Hematopoietic multipotent progenitor cell treated with erythropoietin and hydrocortisone succinate and interleukin-3 and kit ligand, for 17 days (in vitro differentiated cells): ENCODE results near the gene TLE3.

Experiments used
- DNase-seq: peaks from one replicate; pipeline ENCODE4 v3.0.0-alpha.2; 2015; ENCODE audit warnings: low spot score

TLE3 gene

DNA sequence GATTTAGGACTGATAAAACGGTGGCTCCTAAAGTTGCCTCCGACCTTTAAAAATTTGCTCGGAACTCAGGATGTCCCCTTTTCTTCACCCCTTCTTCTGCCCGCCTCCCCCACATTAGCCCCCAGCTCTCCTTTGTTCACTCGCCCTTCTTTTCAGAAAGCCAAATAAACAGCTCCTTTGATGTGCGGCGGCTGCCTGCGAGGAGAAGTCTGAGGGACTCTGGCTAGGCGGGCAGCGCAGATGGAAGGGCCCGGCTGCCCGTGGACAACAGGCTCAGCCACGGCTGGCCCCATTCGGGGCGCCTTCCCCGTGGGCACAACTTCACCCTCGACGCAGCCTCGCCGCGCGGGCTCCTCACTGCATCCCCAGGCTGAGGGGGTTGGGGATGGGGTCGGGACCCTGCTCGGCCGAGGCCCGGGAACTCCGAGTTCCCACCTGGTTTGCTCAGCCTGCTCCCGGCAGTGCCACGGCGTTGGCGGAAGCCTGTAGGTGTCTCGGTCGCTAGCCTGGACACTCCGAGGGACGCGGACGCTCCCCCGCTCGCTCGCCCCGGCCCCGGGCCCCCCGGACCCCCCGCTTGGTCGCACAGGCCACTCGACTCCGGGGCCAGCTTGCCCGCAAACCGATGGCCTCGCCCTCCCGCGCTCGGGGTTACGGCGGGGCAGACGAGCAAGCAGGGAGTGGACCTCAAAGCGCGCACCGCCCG lies 897 bp upstream of the TLE3 start:
- peak; percentile 45 for DNase-seq

DNA sequence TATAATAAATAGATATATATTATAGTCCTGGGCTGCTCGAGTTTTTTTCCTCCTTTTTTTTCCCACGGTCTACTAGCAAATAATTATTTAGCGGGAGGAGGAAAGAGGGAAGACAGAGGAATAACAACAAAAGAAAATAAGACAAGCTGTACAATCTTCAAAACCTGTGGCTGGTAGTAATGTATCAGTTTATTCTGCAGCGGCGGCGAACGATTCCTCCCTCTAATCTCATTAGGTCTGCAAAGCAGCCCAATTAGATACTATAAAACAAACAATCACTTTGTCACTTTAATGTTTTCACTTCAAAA lies 390 bp upstream of the TLE3 start:
- no peak for DNase-seq

DNA sequence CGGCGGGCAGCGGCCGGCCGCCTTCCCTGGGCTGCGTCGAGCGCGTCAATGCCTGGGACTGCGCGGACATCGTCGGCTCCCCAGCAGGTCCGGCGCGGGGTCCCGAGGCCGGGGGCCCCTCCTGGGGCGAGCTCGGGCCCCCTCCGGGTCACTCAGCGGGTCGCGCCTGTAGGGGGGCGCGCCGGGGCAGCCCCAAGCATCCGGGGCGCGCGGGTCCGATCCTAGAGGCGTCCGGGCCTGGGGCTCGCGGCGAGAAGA lies 725 bp downstream of the TLE3 start:
- DNase-seq, result no peak

DNA sequence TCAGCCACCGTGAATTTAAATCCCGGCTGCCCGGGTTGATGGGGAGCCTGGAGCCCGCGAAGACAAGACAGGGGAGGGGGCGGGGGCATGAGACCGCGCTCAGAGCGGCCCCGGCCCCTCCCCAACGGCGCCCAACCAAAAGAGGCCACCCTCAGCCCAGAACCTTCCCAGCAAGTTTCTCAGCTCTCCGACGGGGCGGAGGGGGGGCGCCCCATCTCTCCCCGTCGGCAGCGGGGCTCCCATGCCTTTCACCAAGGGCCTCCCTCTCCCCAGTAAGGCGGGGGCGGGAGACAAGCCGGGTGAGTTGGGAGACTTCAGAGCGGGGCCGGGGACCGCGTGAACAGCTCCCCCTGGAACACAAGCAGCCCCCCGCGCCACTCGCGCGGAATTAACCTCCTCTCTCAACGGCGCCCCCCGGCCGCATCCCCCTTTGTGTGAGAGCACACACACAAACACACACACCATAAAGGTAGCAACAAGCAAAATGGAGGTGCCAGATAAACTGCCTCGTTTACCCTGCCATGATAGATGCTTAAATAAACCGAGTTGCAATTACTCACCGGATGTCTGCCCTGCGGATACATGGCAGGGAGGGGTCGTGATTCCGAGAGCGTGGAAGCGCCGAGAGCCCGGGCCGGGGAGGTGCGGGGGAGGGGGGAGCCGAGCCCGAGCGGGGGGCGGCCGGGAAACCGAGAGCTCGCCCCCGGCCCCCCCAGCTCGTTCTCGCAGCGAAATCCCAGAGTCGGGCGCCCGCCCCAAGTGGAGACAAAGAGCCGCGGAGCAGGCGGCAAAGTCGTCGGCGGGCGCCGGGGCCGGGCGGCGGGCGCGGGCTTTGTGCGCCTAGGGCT lies 1.3 kb downstream of the TLE3 start:
- peak; percentile 32 for DNase-seq

DNA sequence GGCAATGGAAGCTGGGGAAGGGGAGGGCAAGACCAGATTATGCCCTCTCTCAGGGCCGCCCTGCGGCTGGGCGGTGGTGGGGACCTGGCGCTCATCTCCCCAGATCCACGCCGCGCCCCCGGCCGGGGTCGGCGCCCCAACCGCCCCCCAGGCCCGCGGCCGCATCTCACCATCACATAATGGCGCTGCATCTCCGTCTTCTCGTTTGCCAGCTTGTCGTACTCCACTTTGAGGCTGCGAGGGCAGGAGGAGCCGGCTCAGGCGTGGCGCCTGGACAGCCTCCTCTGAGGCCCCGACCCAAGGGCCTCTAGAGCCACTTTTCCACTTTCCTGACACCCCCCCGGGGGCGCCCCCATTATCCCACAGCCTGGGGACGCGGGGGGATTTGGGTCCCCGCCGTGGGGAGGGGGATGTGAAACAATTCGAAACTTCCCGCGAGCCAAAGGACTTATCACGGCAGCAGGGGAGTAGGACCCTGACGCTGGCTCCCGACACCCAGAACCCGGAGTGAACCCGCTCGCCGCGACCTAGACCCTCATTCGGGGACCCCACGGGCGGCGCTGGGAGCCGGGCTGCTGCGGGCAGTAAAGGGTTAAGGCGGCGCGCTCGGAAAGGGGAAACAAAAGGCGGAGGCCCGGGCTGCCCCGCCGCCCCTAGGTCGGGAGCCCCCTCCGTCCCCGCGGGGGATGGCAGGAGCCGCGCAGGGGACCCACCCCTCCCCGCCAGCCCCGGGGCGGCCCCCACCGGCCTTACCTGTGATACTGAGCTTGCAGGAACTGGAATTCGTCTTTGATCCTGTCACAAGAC lies 2.1 kb downstream of the TLE3 start:
- peak; percentile 33 for DNase-seq

DNA sequence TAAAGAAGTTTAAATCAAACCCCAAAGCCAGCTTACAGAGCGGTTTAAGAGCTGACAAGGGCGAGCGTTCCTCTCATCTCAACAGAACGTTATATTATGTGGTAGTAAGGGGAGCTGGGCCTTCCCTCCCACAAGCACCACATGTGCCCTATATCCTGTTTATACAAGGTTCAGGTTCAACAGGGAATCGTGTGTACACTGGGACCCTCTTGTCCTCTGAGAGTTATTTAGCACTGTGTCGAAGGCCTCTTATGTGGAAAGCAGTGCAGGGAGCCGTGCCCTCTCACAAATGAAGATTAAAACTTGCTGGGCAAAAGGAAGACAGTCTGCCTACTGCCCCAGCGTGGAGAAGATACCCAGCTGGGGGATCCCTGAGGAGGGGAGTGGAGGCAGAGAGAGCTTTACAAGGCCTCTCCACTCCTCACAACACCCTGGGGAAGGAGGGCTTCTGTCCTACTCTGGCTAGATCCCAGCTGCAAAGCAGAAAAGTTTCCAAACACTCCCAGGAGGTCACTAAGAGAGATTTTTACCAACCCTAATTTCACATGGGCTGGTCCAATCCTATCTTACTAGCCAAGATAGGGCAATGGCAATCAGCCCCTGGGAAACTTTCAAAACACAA lies 2.9 kb downstream of the TLE3 start:
- DNase-seq, result peak; percentile 23

DNA sequence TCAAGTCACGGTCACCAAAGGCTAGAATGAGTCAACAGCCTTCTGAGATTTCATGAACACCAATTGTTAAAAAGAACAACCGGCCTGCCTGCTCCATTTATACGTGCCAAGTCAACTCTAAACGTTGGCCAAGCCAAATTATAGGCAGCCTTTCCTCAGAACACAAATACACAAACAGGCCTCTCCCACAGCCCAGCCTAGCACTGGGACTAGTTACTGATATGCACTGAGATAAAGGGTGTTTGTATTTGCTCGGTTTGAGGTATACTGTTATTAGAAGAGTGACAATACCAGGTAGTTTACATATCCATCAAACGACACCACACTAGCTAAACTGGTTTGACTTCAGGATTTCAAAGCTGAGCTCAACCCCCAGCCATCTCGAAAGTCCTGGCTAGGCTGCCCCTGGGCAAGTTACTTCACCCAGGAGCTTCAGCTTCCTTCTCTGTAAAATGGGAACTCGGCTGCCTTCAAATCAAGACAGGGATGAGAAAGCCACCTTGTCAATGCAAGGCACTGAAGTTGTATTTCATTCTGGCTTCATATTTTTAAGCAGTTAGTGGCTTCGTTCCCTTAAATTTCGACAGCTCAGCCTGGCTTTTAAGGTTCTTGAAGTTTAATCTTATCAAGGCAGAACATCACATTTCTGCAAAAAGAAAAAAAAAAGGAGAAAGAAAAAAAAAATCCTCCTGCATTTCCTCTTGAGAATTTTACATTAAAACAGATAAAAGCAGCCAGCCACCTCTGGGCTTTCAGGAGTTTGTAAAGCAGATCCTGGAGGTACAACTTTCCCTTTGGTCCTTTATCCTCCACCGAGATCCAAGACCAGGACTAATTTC lies 4.0 kb downstream of the TLE3 start:
- peak; percentile 40 for DNase-seq

DNA sequence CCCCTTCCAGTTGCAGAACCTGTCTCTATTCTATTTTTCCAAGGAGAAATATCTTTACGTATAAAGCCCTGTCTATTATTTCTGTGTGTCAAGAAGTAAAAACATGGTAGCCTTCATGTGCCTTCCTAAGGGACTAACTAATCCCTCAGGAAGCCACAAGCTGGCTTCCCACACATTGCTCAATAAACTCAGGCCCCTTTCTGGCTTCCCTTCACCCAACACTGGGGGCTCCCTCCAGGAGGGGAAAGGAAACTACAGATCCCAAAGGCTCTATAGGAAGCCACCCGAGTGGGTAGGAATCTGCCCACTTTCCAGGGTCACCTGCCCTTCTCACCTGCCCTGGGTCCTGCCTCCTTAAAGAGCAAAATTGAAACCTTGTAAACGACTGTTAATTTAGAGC lies 4.6 kb downstream of the TLE3 start:
- no peak for DNase-seq

DNA sequence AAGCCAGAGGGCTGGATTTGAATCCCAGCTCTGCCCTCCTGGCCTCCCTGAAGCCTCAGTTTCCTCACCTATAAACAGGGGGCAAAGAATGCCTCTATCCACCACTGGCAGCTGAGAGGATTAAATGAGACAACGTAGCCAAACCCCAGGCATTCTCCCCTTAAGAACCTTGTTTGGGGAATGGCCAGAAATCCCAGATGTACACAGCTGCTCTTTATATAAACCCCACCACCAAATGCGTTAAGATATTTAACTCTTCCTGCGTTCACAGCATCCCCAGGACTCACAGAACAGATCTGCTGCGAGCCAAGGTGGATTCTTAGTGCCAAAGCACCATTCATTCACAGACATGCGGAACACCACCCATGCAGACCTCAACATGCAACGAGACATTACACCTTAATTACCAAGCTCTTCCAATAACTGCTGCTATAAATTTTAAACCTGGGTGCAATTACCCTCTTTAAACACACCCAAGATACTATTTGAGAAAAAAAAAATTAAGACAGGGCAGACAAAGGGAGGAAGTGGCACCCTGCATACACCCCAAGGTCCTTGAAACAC lies 5.2 kb downstream of the TLE3 start:
- no peak for DNase-seq

DNA sequence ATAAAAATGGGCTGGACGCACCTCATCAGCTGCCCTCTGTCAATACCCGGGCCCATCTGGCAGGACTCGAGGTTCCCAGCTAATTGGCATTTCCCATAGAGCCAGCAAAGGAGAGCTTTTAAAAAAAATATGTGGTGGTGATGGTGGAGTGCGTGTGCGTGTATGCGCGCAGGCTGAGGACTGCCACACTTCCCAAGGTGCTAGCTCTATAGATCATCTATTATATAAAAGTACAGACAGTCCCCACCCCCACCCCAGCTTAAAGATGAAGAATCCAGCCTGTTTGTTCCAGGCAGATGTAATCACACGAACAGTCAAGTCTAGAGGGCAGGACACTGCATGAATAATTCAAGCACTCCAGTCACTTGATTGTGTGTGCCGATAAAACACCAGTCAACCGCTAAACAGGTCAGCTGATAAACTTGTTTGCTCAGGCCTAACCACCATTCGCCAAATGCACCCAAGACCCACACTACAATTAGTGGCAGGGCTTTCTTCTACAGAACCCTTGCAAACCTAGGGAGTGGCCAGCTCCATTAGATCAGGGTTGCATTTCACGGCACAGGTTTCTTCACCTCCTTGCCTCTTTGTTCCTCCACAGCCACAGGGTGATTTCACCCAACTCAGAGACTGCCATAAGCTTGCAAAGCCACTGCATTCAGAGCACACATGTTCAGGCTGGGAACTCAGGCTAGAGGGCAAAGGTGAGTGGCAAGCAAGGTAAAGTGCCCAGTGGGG lies 5.8 kb downstream of the TLE3 start:
- DNase-seq, result peak; percentile 24

DNA sequence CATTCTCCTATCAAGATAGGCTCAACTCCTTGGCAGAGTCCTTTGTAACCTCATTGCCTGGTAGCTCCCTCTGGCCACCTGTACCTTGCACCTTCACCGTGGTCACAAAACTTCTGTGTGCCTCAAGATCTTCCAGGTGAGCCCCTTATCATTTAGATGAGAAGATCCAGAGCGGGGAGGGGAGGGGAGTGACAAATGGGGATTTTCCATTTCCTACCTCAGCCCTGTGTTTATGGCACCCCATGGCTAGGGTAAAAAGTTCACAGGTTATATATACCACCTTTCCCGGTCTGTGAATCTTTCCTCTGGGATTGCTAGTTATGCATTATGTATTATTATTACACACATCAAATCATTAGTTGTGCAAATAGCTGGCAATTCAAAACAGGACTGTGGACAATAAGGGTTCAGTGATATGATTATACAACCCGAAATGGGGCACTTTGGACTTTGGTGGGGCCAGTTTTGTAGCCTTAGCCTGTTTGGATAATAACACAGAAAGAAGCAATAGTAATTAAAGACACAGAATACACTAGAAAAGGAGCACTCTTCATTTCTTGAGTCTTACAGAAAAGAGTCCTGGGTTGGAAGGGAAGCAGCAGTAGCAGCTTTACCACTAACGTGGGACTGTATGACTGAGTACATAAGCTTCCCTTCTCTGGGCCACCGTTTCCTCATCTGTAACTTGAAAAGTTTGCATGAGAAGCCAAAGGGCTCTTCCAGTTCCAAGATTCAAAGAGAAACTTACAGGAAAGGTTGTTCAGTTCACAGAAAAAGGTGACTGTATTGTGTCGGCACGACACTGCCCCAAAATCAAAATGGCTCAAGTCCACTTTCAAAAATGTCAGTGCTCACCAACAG lies 7.1 kb downstream of the TLE3 start:
- no peak for DNase-seq

DNA sequence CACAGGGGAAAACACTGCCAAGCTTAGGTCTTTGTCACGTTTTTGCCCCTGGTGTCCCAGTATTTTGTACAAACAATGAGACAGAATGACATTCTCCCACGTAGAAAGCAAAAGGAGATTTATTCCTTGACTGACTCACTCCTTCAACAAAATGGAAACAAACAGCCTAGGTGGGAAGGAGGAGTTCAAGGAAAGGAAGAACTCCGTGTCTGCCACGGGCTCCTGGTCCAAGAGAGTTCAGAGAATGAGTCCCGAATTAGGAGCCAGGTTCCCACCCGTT lies 8.1 kb downstream of the TLE3 start:
- no peak for DNase-seq

DNA sequence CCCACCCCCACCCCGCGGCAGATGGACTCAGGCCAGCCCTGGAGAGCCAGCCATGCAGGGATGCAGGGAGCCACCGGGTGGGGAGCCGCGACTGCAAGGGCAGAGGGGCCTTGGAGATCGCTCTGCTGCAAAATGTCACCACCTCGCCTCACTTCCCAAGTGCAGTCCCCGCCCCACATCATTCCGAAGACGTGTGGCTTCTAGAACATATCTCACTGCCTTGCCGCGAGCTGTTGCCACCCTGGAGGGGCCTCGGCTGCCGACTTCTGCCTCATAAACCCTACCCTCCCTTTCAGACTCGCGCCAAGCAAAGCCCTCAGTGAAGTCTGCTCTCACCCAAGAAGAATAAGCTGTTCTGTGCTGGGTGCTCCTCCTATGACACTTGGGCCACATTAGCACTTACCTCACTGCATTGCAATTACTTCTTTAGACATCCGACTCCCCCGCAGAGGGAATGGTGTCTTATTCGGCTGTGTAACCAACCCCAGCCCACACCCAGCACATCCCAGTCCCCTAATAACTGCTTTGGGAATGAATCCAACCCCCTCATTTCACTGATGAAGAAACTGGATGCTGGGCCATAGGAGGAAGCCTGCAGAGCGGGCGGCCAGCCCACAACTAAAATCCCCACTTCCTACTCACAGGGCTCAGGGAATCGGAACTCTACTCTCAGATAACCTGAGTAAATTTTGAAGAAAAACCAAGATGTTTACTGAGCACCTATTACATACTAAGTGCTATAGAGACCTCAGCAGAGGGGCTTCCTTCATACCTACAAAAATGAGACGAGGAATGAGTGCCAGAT lies 8.6 kb downstream of the TLE3 start:
- no peak for DNase-seq

DNA sequence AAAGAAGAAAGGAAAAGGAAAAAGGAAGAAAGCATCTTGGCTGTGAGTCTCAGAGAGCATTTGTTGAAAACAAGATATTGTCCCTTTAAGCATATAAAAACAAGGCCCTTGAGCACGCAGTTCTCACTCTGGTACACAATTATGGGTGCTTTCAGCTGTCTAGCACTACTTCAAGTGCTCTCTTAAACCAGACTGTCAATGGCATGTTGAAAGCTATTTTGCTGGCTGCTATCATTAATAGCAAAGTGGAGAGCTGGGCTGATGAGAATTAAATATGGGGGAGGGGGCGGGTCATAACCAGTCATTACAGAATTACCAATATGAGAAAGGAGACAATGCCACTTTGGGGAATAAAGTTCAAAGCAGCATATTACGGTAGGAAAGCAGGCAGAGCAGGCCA lies 9.3 kb downstream of the TLE3 start:
- DNase-seq, result no peak

DNA sequence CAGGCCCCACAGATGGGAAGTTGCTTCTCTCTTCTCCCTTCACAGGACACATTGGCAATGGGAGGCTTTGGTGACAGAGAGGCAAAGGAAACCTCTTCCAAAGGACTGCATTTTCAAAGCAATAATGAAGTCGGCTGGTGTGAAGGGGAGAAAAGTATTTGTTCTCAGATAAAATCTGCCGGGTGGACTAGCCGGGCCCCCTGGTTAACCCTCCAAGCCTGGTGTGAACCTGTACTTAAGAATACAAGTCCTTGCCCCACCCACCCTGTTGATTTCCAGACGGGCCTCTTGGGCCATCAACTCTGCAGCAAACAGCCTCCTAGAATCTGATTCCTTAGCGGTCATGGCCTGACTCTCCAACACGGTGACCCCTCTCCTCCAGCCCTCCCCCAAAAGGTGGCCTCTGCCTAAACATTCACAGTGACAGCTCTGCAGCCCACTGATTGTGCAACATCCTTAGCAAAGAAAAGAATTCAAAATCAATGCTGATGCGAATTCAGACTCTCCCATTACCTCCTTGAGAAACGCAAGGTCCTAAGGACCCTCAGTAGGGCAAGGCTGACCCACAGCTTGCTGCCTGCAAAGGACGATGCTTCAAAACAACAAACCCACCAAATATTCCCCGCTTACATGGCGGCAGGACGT lies 9.9 kb downstream of the TLE3 start:
- DNase-seq, result no peak

DNA sequence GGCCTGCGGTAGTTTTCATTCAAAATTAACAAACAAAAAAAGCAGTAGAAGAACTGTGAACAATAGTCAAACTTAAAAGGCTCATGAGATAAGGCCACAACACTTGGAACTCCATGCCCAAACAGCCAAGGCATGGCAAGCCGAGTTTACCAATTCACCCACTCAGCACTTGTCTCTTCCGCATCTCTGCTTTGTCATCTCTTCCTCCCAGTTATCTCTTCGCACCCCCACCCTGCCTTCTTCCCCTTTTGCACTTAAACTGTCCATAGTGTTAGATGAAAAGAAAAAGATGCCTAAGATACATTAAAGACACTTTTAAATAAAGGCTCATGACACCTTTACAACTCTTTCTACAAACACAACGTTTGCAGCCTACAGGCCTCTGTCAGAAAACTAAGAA lies 11.1 kb downstream of the TLE3 start:
- no peak for DNase-seq

DNA sequence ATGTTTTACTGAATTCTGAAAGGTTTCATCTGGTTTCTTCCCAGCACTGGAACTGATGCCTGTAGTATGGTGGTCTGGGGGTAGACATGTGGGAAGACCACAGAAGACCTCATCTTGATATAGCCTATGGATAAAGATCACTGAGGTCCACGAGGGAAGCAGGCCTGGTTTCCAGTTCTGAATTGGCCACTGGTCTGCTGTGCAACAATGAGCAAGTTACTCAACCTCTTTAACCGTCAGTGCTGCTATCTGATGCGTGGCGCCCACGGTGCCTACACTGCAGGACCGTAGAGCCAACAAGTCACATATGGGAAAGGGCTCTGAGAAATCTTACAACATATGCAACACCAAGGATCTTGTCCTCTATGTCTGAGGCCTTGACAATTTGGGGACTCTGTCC lies 13.3 kb downstream of the TLE3 start:
- no peak for DNase-seq

DNA sequence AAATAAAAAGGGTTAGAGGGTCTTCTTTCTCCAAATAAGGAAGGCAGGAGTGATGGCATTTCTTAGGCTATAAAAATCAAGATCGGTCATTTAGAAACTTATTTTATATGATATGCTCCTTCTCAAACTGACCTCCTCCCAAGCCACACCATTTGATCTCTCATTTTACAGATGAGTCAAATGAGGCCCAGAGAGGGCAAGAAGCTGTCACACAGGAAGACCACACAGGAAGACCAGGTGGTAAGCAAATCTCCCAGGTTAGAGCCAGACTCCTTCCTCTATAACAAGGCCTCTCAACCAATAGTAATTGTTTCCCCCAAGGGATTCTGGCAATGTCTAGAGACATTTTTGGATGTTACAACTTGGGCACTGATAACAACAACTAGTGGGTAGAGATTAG lies 13.8 kb downstream of the TLE3 start:
- no peak for DNase-seq

DNA sequence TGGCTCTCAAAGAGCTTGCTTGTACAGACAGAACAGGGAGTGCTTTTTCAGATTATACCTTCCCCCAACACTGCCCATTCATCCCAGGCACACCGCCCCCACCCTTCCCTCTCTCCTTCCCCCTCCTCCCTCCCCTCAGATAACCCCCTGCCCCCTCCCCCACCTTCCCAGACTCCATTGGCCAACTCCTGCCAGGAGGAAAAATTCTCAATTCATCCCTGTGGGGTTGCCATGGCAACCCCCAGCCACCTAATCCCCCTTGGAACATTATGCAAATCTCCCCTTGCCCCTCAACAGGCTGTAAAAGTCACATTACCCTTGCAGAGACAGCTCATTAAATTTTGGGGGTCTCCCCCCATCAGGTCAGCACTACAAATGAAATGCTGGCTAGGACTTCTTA lies 14.3 kb downstream of the TLE3 start:
- no peak for DNase-seq
